Endothelial cell of umbilical vein (primary cell): Measurements from ENCODE around the gene SRRM2. TPM values are rescaled to one million over a fixed set of nuclear protein-coding genes. Genes with fewer than 3 reads are reported as not detected.

Experiments
- BruUV-seq: library from RNA; stranded (reverse); fragments of 400-500 nt; replicated peaks from 2 replicates; lab custom pipeline; 2021; lab: Mats Ljungman, UMichigan
- CTCF ChIA-PET: fragments of 300-600, 350-600 bp; sonication (Branson Sonifier 250); formaldehyde crosslinking; loops from one replicate; lab custom pipeline; 2021; ENCODE audit warnings: antibody characterized with exemption, inconsistent platforms; lab: Charles Lee
- POLR2A ChIA-PET: fragments of 300-600, 350-600 bp; sonication (Branson Sonifier 250); formaldehyde crosslinking; loops from one replicate; lab custom pipeline; 2021; ENCODE audit warnings: antibody characterized with exemption, inconsistent platforms; lab: Charles Lee
- DNase-seq: peaks from one replicate; pipeline ENCODE4 v3.0.0-alpha.2; 2011; ENCODE audit warnings: low read depth, low spot score
- FAIRE-seq: peaks from 2 replicates; lab custom pipeline; 2011; peaks lifted over from hg19 to GRCh38; lab: Jason Lieb, UNC
- H2AFZ ChIP-seq: 2 replicates; pipeline ENCODE4 v1.6.0; 2012; ENCODE audit warnings: low read depth, low read length, control low read depth, inconsistent platforms
- H3K27ac ChIP-seq: 2 replicates; pipeline ENCODE4 v1.5.1; 2011; ENCODE audit warnings: low read depth, mild to moderate bottlenecking, control low read depth, low read length, moderate library complexity; ENCODE audit not compliant: insufficient read depth
- H3K27me3 ChIP-seq, 2 experiments: 2 replicates each; pipeline versions ENCODE4 v1.6.0 to v1.6.1; 2011; ENCODE audit warnings: low read length in 2 of 2, mixed read lengths in 1 of 2; ENCODE audit not compliant: control insufficient read depth in 2 of 2, insufficient read depth in 2 of 2
- H3K36me3 ChIP-seq, 2 experiments: 2 replicates in 1 of 2; 3 replicates in 1 of 2; pipeline ENCODE4 v1.5.1; 2011; ENCODE audit warnings: low read length in 2 of 2, mild to moderate bottlenecking in 1 of 2, moderate library complexity in 1 of 2; ENCODE audit not compliant: control insufficient read depth in 2 of 2, insufficient read depth in 2 of 2; ENCODE audit errors: extremely low read depth in 1 of 2
- H3K4me1 ChIP-seq: 3 replicates; pipeline ENCODE4 v1.5.1; 2011; ENCODE audit warnings: mild to moderate bottlenecking, low read length; ENCODE audit not compliant: control insufficient read depth, insufficient read depth; ENCODE audit errors: extremely low read depth
- H3K4me2 ChIP-seq: 2 replicates; pipeline ENCODE4 v1.6.1; 2011; ENCODE audit warnings: low read length, control low read depth, mixed read lengths; ENCODE audit not compliant: insufficient read depth
- H3K4me3 ChIP-seq, 3 experiments: fragments of 200-600 bp in 1 of 3; sonication (generic), shearing (Covaris generic) in 1 of 3; replicated peaks in 1 of 3; 2 replicates each; pipeline ENCODE4 v1.5.1; 2011 to 2016; ENCODE audit warnings: control low read depth in 3 of 3, low read length in 3 of 3, mild to moderate bottlenecking in 2 of 3, inconsistent platforms in 1 of 3, low read depth in 1 of 3, moderate library complexity in 1 of 3; ENCODE audit not compliant: insufficient read depth in 1 of 3
- H3K79me2 ChIP-seq: 2 replicates; pipeline ENCODE4 v1.6.0; 2012; ENCODE audit warnings: low read length, inconsistent platforms; ENCODE audit not compliant: control insufficient read depth, insufficient read depth
- H3K9ac ChIP-seq: replicated peaks from 2 replicates; pipeline ENCODE3; 2011; ENCODE audit warnings: low read length, control low read depth; ENCODE audit not compliant: insufficient read depth; ENCODE audit errors: extremely low read depth
- H3K9me1 ChIP-seq: replicated peaks from 3 replicates; pipeline ENCODE4 v1.6.0; 2011; ENCODE audit warnings: mild to moderate bottlenecking, low read length; ENCODE audit not compliant: control insufficient read depth, insufficient read depth; ENCODE audit errors: extremely low read depth
- H3K9me3 ChIP-seq: replicated peaks from 2 replicates; pipeline ENCODE4 v1.5.1; 2012; ENCODE audit warnings: low read length, inconsistent platforms; ENCODE audit not compliant: control insufficient read depth, insufficient read depth
- H4K20me1 ChIP-seq: replicated peaks from 2 replicates; pipeline ENCODE3; 2011; ENCODE audit warnings: mild to moderate bottlenecking, low read length; ENCODE audit not compliant: control insufficient read depth, insufficient read depth; ENCODE audit errors: extremely low read depth
- EZH2 ChIP-seq: IDR thresholded peaks from 2 replicates; pipeline ENCODE4 v1.6.1; 2012; ENCODE audit warnings: borderline replicate concordance, low read depth, mild to moderate bottlenecking, moderate library complexity, low read length, inconsistent platforms; ENCODE audit not compliant: severe bottlenecking
- FOS ChIP-seq: IDR thresholded peaks from 2 replicates; pipeline ENCODE4 v1.6.1; 2011; ENCODE audit warnings: mild to moderate bottlenecking, low read length, moderate library complexity, borderline replicate concordance; ENCODE audit not compliant: insufficient read depth
- GATA2 ChIP-seq: IDR thresholded peaks from 2 replicates; pipeline ENCODE4 v1.7.0; 2011; ENCODE audit warnings: low read depth, mild to moderate bottlenecking, moderate library complexity, mixed read lengths, low read length; ENCODE audit not compliant: insufficient read length, insufficient read depth
- JUN ChIP-seq: IDR thresholded peaks from 2 replicates; pipeline ENCODE4 v1.6.1; 2011; ENCODE audit warnings: borderline replicate concordance, low read depth; ENCODE audit not compliant: insufficient read length, insufficient read depth
- MAX ChIP-seq: IDR thresholded peaks from 2 replicates; pipeline ENCODE4 v1.6.1; 2011; ENCODE audit not compliant: insufficient read depth, insufficient read length
- MYC ChIP-seq: IDR thresholded peaks from one replicate; pipeline ENCODE4 v1.6.1; 2011; ENCODE audit warnings: mild to moderate bottlenecking, low read depth, low read length
- POLR2A ChIP-seq: IDR thresholded peaks from 2 replicates; pipeline ENCODE4 v1.6.1; 2012; ENCODE audit warnings: low read depth, mild to moderate bottlenecking, control low read depth, low read length
- POLR2AphosphoS5 ChIP-seq: IDR thresholded peaks from 2 replicates; pipeline ENCODE4 v1.6.1; 2012; ENCODE audit warnings: low read depth, mild to moderate bottlenecking, control low read depth, low read length, moderate library complexity; ENCODE audit not compliant: insufficient read depth
- dilution Hi-C: fragments of 300-500 bp; cut with MboI; formaldehyde crosslinking; loops from one replicate; pipeline ENCODE4 v1.15.0; 2019; ENCODE audit warnings: low sequenced_read_pairs; ENCODE audit not compliant: extremely low pct_ligation_motif_present
- intact Hi-C: fragments of 100-400 bp; cut with micrococcal nuclease; formaldehyde crosslinking; loops from one replicate; pipeline ENCODE4 v1.10.0; 2022
- polyA plus RNA-seq, 4 experiments: library from polyadenylated mRNA; depleted of rRNA in 3 of 4; stranded (reverse) in 3 of 4; unstranded in 1 of 4; fragments of >200 nt; gene quantifications; 2 replicates each; pipeline versions ENCODE4 v1.2.1 to v1.2.3, GENCODE V29; 2011 to 2012; ENCODE audit warnings: missing spikeins in 1 of 4
- total RNA-seq: library from RNA; stranded (reverse); gene quantifications from 2 replicates; pipeline ENCODE4 v1.2.3, GENCODE V29; 2021
- TF ChIP-seq, protein P1 (sequence below), 2 donors: IDR thresholded peaks; 1 replicate in 1 of 2; 2 replicates in 1 of 2; pipeline ENCODE4 v1.5.1; 2011; ENCODE audit warnings: low read length in 2 of 2, mild to moderate bottlenecking in 2 of 2, moderate library complexity in 2 of 2, control low read depth in 1 of 2, inconsistent platforms in 1 of 2, low read depth in 1 of 2; ENCODE audit not compliant: insufficient read depth in 1 of 2; ENCODE audit errors: extremely low read depth in 1 of 2

Gene SRRM2
- total and polyA plus RNA-seq, 2 donors (not counting 3 experiments of a cell fraction or from before 2014, with no cell fraction given) = 270 to 483 TPM

GRCh38 chr16:2777903-2778629 lies 25.6 kb downstream of the SRRM2 start:
- no TSS peak for BruUV-seq
- Histone ChIP-seq H3K4me3 (peak overlapping the region; percentile 41 to 61 (median 60)), H3K9ac (peak overlapping the region; percentile 96), H4K20me1 (no peaks in the 10 kb centered on the region), H2AFZ (no peak overlapping the region), H3K27ac (peak overlapping the region; percentile 80), H3K9me3 (no peaks in the 10 kb centered on the region), H3K79me2 (peaks cover 18% of the 10 kb centered on the region), H3K9me1 (no peaks in the 10 kb centered on the region), H3K27me3 (no peaks in the 10 kb centered on the region), H3K36me3 (peaks cover 2 to 10% of the 10 kb centered on the region in 2 experiments), H3K4me1 (peaks cover 8% of the 10 kb centered on the region), H3K4me2 (peak overlapping the region; percentile 35)
- no peak for TF ChIP-seq EZH2
- no peak for TF ChIP-seq JUN
- no peak for TF ChIP-seq FOS
- no peak for TF ChIP-seq MAX
- peak; percentile 50 for TF ChIP-seq POLR2A
- TF ChIP-seq POLR2AphosphoS5 = peak; percentile 59
- TF ChIP-seq GATA2 = no peak
- TF ChIP-seq, protein P1, sequence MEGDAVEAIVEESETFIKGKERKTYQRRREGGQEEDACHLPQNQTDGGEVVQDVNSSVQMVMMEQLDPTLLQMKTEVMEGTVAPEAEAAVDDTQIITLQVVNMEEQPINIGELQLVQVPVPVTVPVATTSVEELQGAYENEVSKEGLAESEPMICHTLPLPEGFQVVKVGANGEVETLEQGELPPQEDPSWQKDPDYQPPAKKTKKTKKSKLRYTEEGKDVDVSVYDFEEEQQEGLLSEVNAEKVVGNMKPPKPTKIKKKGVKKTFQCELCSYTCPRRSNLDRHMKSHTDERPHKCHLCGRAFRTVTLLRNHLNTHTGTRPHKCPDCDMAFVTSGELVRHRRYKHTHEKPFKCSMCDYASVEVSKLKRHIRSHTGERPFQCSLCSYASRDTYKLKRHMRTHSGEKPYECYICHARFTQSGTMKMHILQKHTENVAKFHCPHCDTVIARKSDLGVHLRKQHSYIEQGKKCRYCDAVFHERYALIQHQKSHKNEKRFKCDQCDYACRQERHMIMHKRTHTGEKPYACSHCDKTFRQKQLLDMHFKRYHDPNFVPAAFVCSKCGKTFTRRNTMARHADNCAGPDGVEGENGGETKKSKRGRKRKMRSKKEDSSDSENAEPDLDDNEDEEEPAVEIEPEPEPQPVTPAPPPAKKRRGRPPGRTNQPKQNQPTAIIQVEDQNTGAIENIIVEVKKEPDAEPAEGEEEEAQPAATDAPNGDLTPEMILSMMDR (IDR thresholded peaks at IDR 0.05; ENCODE audit: extremely low read depth in 1 of 2, insufficient read depth in 1 of 2, low read depth in 1 of 2, low read length in 2 of 2) = no peak
- no peak for TF ChIP-seq MYC
- dilution Hi-C loops = no loop called here
- DNase-seq (peak; percentile 24), FAIRE-seq (peak; percentile 78)
- intact Hi-C loops = loop anchor here (1.0 to 10.0 kb wide), 6 partner anchors 26 to 139 kb away; partner anchors contain the start of genes KCTD5, SRRM2 and ZG16B
- CTCF ChIA-PET = interaction anchor here (0.6 to 4.5 kb wide), 4 partner anchors 23 to 98 kb away, joined by 3 to 20 read pairs (median 6); no protein-coding TSS in a partner anchor
- POLR2A ChIA-PET = interaction anchor here (0.7 kb wide), 1 partner anchor 19 kb away, joined by 4 read pairs; no protein-coding TSS in a partner anchor
